Right atrium auricular region (tissue), 2 donors: ENCODE results near the gene RBM34. TPM values are rescaled to one million over a fixed set of nuclear protein-coding genes. Genes with fewer than 3 reads are reported as not detected.

Experiments
- DNase-seq: peaks from one replicate; pipeline ENCODE4 v3.0.0-alpha.2; 2019; ENCODE audit warnings: low spot score
- H3K27ac ChIP-seq, 2 donors: fragments of 200-600 bp; sonication (generic); 1 replicate in 1 of 2; 2 replicates in 1 of 2; pipeline ENCODE4 v1.5.1; 2016 to 2019
- H3K27me3 ChIP-seq, 2 donors: fragments of 200-600 bp; sonication (generic); one replicate each; pipeline versions ENCODE4 v1.5.1 to v1.6.0; 2017 to 2019
- H3K36me3 ChIP-seq: fragments of 200-600 bp; sonication (generic); one replicate; pipeline ENCODE4 v1.5.1; 2016
- H3K4me1 ChIP-seq, 2 donors: fragments of 200-600 bp; sonication (generic); one replicate each; pipeline versions ENCODE4 v1.5.1 to v1.6.0; 2017 to 2019
- H3K4me3 ChIP-seq, 2 donors: fragments of 200-600 bp; sonication (generic); 1 replicate in 1 of 2; 2 replicates in 1 of 2; pipeline ENCODE4 v1.5.1; 2017 to 2019; ENCODE audit warnings: mild to moderate bottlenecking in 1 of 2, moderate library complexity in 1 of 2
- H3K9me3 ChIP-seq, 2 donors: fragments of 200-600 bp; sonication (generic); one replicate each; pipeline ENCODE4 v1.5.1; 2019
- CTCF ChIP-seq, 2 donors: fragments of 200-600 bp; sonication (generic); IDR thresholded peaks; one replicate each; pipeline ENCODE4 v1.5.1; 2019; ENCODE audit warnings: antibody characterized with exemption in 2 of 2
- total RNA-seq, 2 donors: library from RNA; depleted of rRNA; stranded (reverse); fragments of >200 nt; gene quantifications; one replicate each; pipeline ENCODE4 v1.1.0, GENCODE V29; 2016

RBM34 gene
- total RNA-seq, 2 donors from 2014 or later, result 33.5 to 43.7 TPM

DNA sequence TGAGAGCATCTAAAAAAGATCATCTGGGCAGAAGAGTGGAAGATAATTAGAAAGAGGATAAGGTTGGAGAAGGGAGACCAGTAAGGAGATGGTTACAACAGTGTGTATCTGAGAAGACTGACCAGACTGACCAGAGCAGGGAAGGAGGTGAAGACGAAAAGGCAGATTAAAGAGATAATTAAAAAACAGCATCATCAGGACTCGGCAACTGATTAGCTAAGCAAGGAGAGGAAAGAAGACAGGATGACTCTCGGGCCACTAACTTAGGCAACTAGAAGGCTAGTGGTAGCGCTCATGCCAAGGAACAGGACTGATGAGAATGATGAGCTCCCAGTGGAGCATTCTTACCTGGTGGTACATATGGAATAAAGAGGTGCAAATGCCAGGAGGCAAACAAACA is 3.9 kb downstream of the RBM34 start:
- no peak for DNase-seq
- no peak overlapping the region for H3K4me3 ChIP-seq
- peaks cover 0 to 15% of the 10 kb centered on the region in 2 donors for H3K4me1 ChIP-seq
- H3K27ac ChIP-seq, result no peak overlapping the region
- no peak for TF ChIP-seq CTCF (IDR thresholded peaks at IDR 0.05)
- H3K27me3 ChIP-seq, result no peaks in the 10 kb centered on the region
- H3K9me3 ChIP-seq, result no peaks in the 10 kb centered on the region
- H3K36me3 ChIP-seq, result peaks cover 42% of the 10 kb centered on the region

DNA sequence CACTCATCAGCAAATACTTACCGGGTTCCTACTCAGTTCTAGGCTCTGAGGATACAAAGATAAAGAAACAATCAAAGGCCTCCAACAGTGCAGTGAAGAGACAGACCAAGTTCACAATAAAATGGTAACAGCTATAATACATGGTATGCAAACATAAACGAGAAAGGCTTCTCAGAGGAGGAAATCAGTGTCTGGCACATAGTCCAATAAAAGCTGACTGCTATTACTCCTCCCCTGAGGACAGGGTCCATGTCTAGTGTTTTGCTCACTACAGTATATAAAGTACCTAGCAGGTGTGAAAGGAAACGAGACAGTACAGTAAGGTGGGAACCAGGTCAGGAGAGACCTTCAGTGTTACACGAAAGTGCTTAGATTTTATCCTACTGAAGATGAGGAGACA is 4.3 kb downstream of the RBM34 start:
- Histone ChIP-seq H3K4me1 (peaks cover 0 to 12% of the 10 kb centered on the region in 2 donors), H3K4me3 (no peak overlapping the region), H3K27ac (no peak overlapping the region), H3K27me3 (no peaks in the 10 kb centered on the region), H3K36me3 (peaks cover 46% of the 10 kb centered on the region), H3K9me3 (no peaks in the 10 kb centered on the region)
- DNase-seq, result no peak
- no peak for TF ChIP-seq CTCF (IDR thresholded peaks at IDR 0.05)

GRCh38 chr1:235156265-235156664 is 4.8 kb downstream of the RBM34 start:
- peaks cover 51% of the 10 kb centered on the region for H3K36me3 ChIP-seq
- no peak overlapping the region for H3K4me3 ChIP-seq
- no peak for DNase-seq
- no peaks in the 10 kb centered on the region for H3K9me3 ChIP-seq
- TF ChIP-seq CTCF (IDR thresholded peaks at IDR 0.05), result no peak
- H3K27me3 ChIP-seq, result no peaks in the 10 kb centered on the region
- H3K27ac ChIP-seq, result no peak overlapping the region
- peaks cover 0 to 9% of the 10 kb centered on the region in 2 donors for H3K4me1 ChIP-seq

GRCh38 chr1:235152235-235152634 is 8.8 kb downstream of the RBM34 start:
- no peak overlapping the region for H3K4me3 ChIP-seq
- H3K9me3 ChIP-seq, result no peaks in the 10 kb centered on the region
- no peaks in the 10 kb centered on the region for H3K27me3 ChIP-seq
- no peak overlapping the region for H3K27ac ChIP-seq
- H3K36me3 ChIP-seq, result peaks cover 79% of the 10 kb centered on the region
- H3K4me1 ChIP-seq, result no peaks in the 10 kb centered on the region
- TF ChIP-seq CTCF (IDR thresholded peaks at IDR 0.05), result no peak
- DNase-seq, result no peak

GRCh38 chr1:235151033-235151432 is 10.0 kb downstream of the RBM34 start:
- no peaks in the 10 kb centered on the region for H3K27me3 ChIP-seq
- no peaks in the 10 kb centered on the region for H3K4me1 ChIP-seq
- H3K36me3 ChIP-seq, result peaks cover 83% of the 10 kb centered on the region
- no peak overlapping the region for H3K4me3 ChIP-seq
- no peak for TF ChIP-seq CTCF (IDR thresholded peaks at IDR 0.05)
- H3K9me3 ChIP-seq, result no peaks in the 10 kb centered on the region
- no peak overlapping the region for H3K27ac ChIP-seq
- DNase-seq, result no peak

DNA sequence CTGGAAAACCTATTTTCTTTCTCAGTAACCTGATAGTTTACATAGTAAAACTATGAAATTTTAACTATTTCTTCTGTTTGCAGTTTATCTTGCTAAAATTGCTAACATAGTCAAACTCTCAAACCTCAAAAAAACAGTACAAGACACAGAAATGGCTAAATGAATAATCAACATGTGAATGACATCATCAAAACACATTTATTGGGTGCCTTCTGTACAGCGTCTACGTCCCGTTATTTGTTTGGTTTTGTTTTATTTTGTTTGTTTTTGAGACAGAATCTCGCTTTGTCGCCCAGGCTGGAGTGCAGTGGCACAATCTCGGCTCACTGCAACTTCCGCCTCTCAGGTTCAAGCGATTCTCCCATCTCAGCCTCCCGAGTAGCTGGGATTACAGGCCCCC is 11.2 kb downstream of the RBM34 start:
- Histone ChIP-seq H3K4me3 (no peak overlapping the region), H3K36me3 (peaks cover 84% of the 10 kb centered on the region), H3K27ac (no peak overlapping the region), H3K27me3 (no peaks in the 10 kb centered on the region), H3K9me3 (no peaks in the 10 kb centered on the region), H3K4me1 (no peaks in the 10 kb centered on the region)
- TF ChIP-seq CTCF (IDR thresholded peaks at IDR 0.05), result no peak
- no peak for DNase-seq
